Hepatocyte (in vitro differentiated cells): ENCODE results near the gene ROBO1. TPM values are rescaled to one million over a fixed set of nuclear protein-coding genes. Genes with fewer than 3 reads are reported as not detected.

ENCODE experiments used
- DNase-seq: peaks from one replicate; pipeline ENCODE4 v3.0.0-alpha.2; 2016; ENCODE audit warnings: low spot score
- H2AFZ ChIP-seq: fragments of 200-600 bp; sonication (generic); 2 replicates; pipeline ENCODE4 v1.6.0; 2016; ENCODE audit warnings: antibody characterized with exemption, mild to moderate bottlenecking
- H3K27ac ChIP-seq: fragments of 200-600 bp; sonication (generic); 2 replicates; pipeline ENCODE4 v1.5.1; 2016; ENCODE audit warnings: mild to moderate bottlenecking
- H3K27me3 ChIP-seq: fragments of 200-600 bp; sonication (generic); 2 replicates; pipeline ENCODE4 v1.6.1; 2016
- H3K36me3 ChIP-seq: fragments of 200-600 bp; sonication (generic); replicated peaks from 2 replicates; pipeline ENCODE4 v1.5.1; 2016; ENCODE audit warnings: low read depth; ENCODE audit not compliant: insufficient read depth
- H3K4me1 ChIP-seq: fragments of 200-600 bp; sonication (generic); 2 replicates; pipeline ENCODE4 v1.5.1; 2016; ENCODE audit warnings: mild to moderate bottlenecking, moderate library complexity; ENCODE audit not compliant: insufficient read depth
- H3K4me2 ChIP-seq: fragments of 200-600 bp; sonication (generic); 2 replicates; pipeline ENCODE4 v1.6.0; 2016
- H3K4me3 ChIP-seq: fragments of 200-600 bp; sonication (generic); 2 replicates; pipeline ENCODE4 v1.5.1; 2016; ENCODE audit warnings: mild to moderate bottlenecking
- H3K79me2 ChIP-seq: fragments of 200-600 bp; sonication (generic); 2 replicates; pipeline ENCODE4 v1.6.0; 2017; ENCODE audit warnings: mild to moderate bottlenecking
- H3K9me2 ChIP-seq: fragments of 200-600 bp; sonication (generic); replicated peaks from 2 replicates; pipeline ENCODE4 v1.6.0; 2017; ENCODE audit warnings: mild to moderate bottlenecking; ENCODE audit not compliant: insufficient read depth
- H3K9me3 ChIP-seq: fragments of 200-600 bp; sonication (generic); 2 replicates; pipeline ENCODE4 v1.5.1; 2016; ENCODE audit warnings: low read depth, mild to moderate bottlenecking
- H4K20me1 ChIP-seq: fragments of 200-600 bp; sonication (generic); 2 replicates; pipeline ENCODE4 v1.6.0; 2016; ENCODE audit warnings: mild to moderate bottlenecking; ENCODE audit not compliant: insufficient read depth, poor library complexity, severe bottlenecking
- EZH2 ChIP-seq: fragments of 200-600 bp; sonication (generic); IDR thresholded peaks from 2 replicates; pipeline ENCODE4 v1.6.1; 2016; ENCODE audit warnings: antibody characterized with exemption, mild to moderate bottlenecking, borderline replicate concordance
- EZH2phosphoT487 ChIP-seq: fragments of 200-600 bp; sonication (generic); IDR thresholded peaks from one replicate; pipeline ENCODE4 v1.6.1; 2018; ENCODE audit warnings: antibody characterized with exemption, mild to moderate bottlenecking, low read depth, moderate library complexity; ENCODE audit not compliant: unreplicated experiment, severe bottlenecking
- WGBS: methylation state at CpG from one replicate; pipeline ENCODE4 v1.1.6; 2016; ENCODE audit warnings: low lambda C conversion rate; ENCODE audit errors: missing lambda C conversion rate; 5-methylcytosine and 5-hydroxymethylcytosine counted together
- polyA plus RNA-seq: library from polyadenylated mRNA; unstranded; fragments of >200 nt; fragmentation: Nextera tagmentation; extraction: Ambion mirVana; gene quantifications from 2 replicates; pipeline ENCODE4 v1.2.1, GENCODE V29; 2016
- total RNA-seq: library from RNA; depleted of rRNA; stranded (reverse); fragments of >200 nt; gene quantifications from 2 replicates; pipeline ENCODE4 v1.2.3, GENCODE V29; 2014
- TF ChIP-seq, protein P1 (sequence below): fragments of 200-600 bp; sonication (generic); IDR thresholded peaks from 2 replicates; pipeline ENCODE4 v1.5.1; 2016; ENCODE audit warnings: antibody characterized with exemption, mild to moderate bottlenecking; ENCODE audit not compliant: poor library complexity

The ROBO1 gene
- total and polyA plus RNA-seq, 2 experiments from 2014 or later: 13.6 to 44.3 TPM

DNA sequence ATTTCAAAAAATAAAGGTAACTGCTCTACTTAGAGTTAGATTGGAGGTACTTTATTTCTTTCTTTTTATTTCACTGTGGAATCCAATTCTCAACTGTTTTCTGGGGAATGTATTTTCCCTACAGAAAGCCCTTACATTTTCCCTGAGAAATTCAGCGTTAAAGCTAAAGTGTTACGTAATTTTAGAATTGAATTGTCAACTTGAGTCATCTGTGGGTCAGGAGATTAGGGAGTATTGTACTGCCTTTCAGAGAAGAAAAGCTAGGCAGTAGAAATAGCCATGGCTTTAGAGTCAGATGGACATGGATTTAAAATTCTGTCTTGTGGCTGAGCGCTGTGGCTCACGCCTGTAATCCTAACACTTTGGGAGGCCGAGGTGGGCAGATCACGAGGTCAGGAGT is 728.6 kb downstream of the ROBO1 start:
- H3K4me2 ChIP-seq: no peak overlapping the region
- no peak for DNase-seq
- H3K27ac ChIP-seq: no peak overlapping the region
- no peaks in the 10 kb centered on the region for H3K79me2 ChIP-seq
- WGBS: 89% methylated on average over 6 of the region's 6 CpGs
- H4K20me1 ChIP-seq: no peaks in the 10 kb centered on the region
- H3K36me3 ChIP-seq: no peaks in the 10 kb centered on the region
- TF ChIP-seq EZH2phosphoT487: no peak
- TF ChIP-seq, protein P1, sequence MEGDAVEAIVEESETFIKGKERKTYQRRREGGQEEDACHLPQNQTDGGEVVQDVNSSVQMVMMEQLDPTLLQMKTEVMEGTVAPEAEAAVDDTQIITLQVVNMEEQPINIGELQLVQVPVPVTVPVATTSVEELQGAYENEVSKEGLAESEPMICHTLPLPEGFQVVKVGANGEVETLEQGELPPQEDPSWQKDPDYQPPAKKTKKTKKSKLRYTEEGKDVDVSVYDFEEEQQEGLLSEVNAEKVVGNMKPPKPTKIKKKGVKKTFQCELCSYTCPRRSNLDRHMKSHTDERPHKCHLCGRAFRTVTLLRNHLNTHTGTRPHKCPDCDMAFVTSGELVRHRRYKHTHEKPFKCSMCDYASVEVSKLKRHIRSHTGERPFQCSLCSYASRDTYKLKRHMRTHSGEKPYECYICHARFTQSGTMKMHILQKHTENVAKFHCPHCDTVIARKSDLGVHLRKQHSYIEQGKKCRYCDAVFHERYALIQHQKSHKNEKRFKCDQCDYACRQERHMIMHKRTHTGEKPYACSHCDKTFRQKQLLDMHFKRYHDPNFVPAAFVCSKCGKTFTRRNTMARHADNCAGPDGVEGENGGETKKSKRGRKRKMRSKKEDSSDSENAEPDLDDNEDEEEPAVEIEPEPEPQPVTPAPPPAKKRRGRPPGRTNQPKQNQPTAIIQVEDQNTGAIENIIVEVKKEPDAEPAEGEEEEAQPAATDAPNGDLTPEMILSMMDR: no peak
- H3K9me2 ChIP-seq: no peaks in the 10 kb centered on the region
- no peak overlapping the region for H2AFZ ChIP-seq
- no peaks in the 10 kb centered on the region for H3K4me1 ChIP-seq
- no peaks in the 10 kb centered on the region for H3K9me3 ChIP-seq
- H3K4me3 ChIP-seq: no peak overlapping the region
- no peaks in the 10 kb centered on the region for H3K27me3 ChIP-seq

DNA sequence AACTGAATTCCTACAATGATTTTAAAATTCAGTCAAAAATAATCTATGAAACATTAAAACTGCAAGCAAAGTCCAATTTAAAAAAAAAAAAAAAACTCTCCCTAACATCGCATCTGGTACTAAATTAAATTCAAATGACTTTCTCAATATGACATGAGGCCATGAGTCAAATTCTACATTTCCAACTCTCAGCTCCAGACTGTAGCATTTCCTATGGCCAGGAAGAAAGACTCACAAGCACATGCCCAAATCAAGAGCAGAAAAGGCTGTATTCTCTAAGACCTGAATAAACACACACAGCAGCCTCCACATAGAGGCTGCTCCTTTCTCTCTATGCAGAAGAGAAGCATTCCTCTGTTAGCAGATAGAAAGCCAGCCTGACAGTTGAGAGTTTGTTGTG is 729.2 kb downstream of the ROBO1 start:
- H2AFZ ChIP-seq: no peak overlapping the region
- no peaks in the 10 kb centered on the region for H4K20me1 ChIP-seq
- no peak overlapping the region for H3K27ac ChIP-seq
- no peak overlapping the region for H3K4me2 ChIP-seq
- H3K4me1 ChIP-seq: no peaks in the 10 kb centered on the region
- TF ChIP-seq, protein P1: no peak
- TF ChIP-seq EZH2: no peak
- TF ChIP-seq EZH2phosphoT487: no peak
- no peak for DNase-seq
- no peaks in the 10 kb centered on the region for H3K9me2 ChIP-seq
- H3K27me3 ChIP-seq: no peaks in the 10 kb centered on the region
- H3K9me3 ChIP-seq: no peaks in the 10 kb centered on the region
- H3K79me2 ChIP-seq: no peaks in the 10 kb centered on the region
- 96% methylated on average over 1 of the region's 1 CpG for WGBS
- no peak overlapping the region for H3K4me3 ChIP-seq
- no peaks in the 10 kb centered on the region for H3K36me3 ChIP-seq

DNA sequence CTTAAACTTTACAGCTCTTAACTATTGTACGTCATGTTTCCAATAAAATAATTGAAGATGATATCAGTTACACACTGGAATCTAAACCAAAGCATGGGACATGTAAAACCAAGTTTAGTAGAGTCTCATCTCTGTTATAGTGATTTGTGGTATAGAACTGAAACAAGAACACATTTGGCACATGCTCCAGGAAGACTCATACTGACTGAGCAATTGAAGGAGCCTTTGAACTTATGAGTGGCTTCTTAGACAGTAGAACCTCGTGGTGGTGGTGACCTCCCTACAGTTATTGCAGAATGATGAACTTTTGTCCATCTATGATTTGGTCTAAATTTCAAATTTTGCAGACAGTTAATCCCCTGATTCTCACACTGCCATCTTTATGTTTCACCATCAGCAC is 729.7 kb downstream of the ROBO1 start:
- H3K27ac ChIP-seq: no peak overlapping the region
- TF ChIP-seq EZH2phosphoT487: no peak
- TF ChIP-seq, protein P1: no peak
- no peak for TF ChIP-seq EZH2
- H4K20me1 ChIP-seq: no peaks in the 10 kb centered on the region
- H3K36me3 ChIP-seq: no peaks in the 10 kb centered on the region
- DNase-seq: no peak
- H2AFZ ChIP-seq: no peak overlapping the region
- H3K9me2 ChIP-seq: no peaks in the 10 kb centered on the region
- no peaks in the 10 kb centered on the region for H3K9me3 ChIP-seq
- no peak overlapping the region for H3K4me3 ChIP-seq
- H3K4me1 ChIP-seq: no peaks in the 10 kb centered on the region
- no peak overlapping the region for H3K4me2 ChIP-seq
- no peaks in the 10 kb centered on the region for H3K79me2 ChIP-seq
- 79% methylated on average over 2 of the region's 2 CpGs for WGBS
- no peaks in the 10 kb centered on the region for H3K27me3 ChIP-seq

DNA sequence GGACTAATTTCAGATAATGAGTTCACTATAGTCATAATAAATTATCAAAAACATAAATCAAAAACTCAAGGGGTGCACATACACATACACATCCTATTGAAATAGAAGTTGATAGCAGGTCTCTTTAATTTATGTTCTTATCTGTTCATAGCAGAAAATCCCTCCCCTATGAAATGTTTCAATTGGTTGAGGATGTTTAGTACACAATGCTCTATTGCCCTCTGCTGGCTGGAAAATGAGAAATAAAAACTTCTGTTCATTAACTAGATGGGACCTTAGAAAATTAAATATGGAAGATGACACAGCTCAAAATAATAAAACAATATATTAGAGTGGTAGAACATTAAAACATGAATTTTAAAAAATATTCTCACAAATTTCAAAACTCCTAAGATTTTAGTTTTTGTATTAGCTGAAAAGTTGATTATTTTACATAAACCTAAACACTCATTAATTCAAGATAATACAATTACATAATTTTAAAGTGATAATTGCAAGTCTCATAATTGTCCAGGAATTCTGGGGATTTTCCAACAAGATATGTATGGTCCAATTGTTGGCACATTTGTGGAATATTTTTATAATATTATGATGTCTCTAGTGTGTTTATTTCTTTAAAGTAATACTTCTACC is 735.0 kb downstream of the ROBO1 start:
- Histone ChIP-seq H3K9me2 (no peaks in the 10 kb centered on the region), H3K4me3 (no peak overlapping the region)
- peak; percentile 66 for DNase-seq

More for the DNA sequence above, 735.0 kb downstream of the ROBO1 start:
- H4K20me1 ChIP-seq: no peaks in the 10 kb centered on the region
- no peak overlapping the region for H2AFZ ChIP-seq
- no peak overlapping the region for H3K27ac ChIP-seq
- TF ChIP-seq EZH2: no peak
- TF ChIP-seq, protein P1: peak; percentile 74
- H3K27me3 ChIP-seq: no peaks in the 10 kb centered on the region
- H3K79me2 ChIP-seq: no peaks in the 10 kb centered on the region
- H3K4me2 ChIP-seq: no peak overlapping the region
- no peaks in the 10 kb centered on the region for H3K36me3 ChIP-seq
- H3K4me1 ChIP-seq: no peaks in the 10 kb centered on the region
- no peaks in the 10 kb centered on the region for H3K9me3 ChIP-seq
